Measurements from ENCODE around the gene SLC38A11. TPM values are rescaled to one million over a fixed set of nuclear protein-coding genes. Genes with fewer than 3 reads are reported as not detected.

Gene SLC38A11
- total and polyA plus RNA-seq, 4 donors = 0.63 to 1.4 (median 1.1) TPM; not detected in 1

DNA sequence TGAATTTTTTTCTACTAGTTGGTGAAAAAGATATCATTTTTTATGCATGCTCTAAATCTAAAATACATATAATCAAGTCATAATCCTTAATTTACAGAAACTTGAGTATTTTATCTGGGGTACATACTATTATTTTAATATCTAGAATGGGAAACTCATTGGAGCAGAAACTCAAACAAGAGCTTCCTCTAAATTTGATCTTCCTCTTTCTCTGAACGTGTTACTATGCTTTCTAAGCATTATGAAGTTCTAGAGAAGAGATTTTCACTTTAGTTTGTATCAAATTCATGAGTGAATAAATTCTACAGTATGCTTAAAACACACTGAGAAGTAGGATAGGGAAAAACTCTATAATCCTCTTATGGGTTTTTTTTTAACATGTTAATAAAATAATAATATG is 20.6 kb upstream of the SLC38A11 start:
- Histone ChIP-seq H3K27me3 (ENCODE audit: control insufficient read depth in 1 of 2, insufficient read depth in 2 of 2, low read length in 1 of 2) (no peaks in the 10 kb centered on the region), H3K9me3 (ENCODE audit: control insufficient read depth, low read length) (no peaks in the 10 kb centered on the region), H3K4me1 (ENCODE audit: control insufficient read depth in 1 of 2, insufficient read depth in 2 of 2, low read length in 2 of 2) (no peaks in the 10 kb centered on the region), H3K27ac (ENCODE audit: low read depth in 1 of 2, low read length in 2 of 2) (no peak overlapping the region), H3K36me3 (ENCODE audit: control insufficient read depth in 1 of 2, insufficient read depth in 2 of 2, low read length in 1 of 2) (no peaks in the 10 kb centered on the region), H3K4me3 (ENCODE audit: low read length in 2 of 2) (no peak overlapping the region)
- DNase-seq (no peak), ATAC-seq (ENCODE audit: low FRiP score) (no peak)
- intact Hi-C loops (cut with DNase I) = no loop called here
- WGBS, 2 donors = 58 to 71% methylated on average over 1 of the region's 1 CpG

DNA sequence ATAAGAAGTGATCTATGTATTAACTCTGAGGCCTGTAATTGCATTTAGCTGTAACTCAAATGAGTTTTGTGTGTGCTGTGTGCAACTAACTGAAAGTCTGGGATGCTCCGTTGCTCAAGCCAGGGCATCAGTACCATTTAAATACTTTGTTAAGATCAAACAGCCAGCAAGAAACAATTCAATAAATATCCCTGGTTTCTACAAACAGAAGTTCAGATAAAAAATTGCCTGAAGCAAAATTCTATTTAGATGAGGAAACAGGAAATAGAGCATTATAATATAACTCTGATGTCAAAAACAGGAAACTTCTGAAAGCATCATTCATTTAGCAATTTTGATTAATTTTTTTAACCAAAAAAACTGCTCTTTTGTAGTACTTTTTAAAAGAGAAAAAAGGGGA is 18.9 kb upstream of the SLC38A11 start:
- Histone ChIP-seq H3K27me3 (ENCODE audit: control insufficient read depth in 1 of 2, insufficient read depth in 2 of 2, low read length in 1 of 2) (no peaks in the 10 kb centered on the region), H3K9me3 (ENCODE audit: control insufficient read depth, low read length) (no peaks in the 10 kb centered on the region), H3K36me3 (ENCODE audit: control insufficient read depth in 1 of 2, insufficient read depth in 2 of 2, low read length in 1 of 2) (no peaks in the 10 kb centered on the region), H3K27ac (ENCODE audit: low read depth in 1 of 2, low read length in 2 of 2) (no peak overlapping the region), H3K4me3 (ENCODE audit: low read length in 2 of 2) (no peak overlapping the region), H3K4me1 (ENCODE audit: control insufficient read depth in 1 of 2, insufficient read depth in 2 of 2, low read length in 2 of 2) (no peaks in the 10 kb centered on the region)
- intact Hi-C loops (cut with DNase I) = no loop called here
- ATAC-seq (ENCODE audit: low FRiP score) = no peak
- DNase-seq = no peak
- WGBS, 2 donors = 83 to 93% methylated on average over 1 of the region's 1 CpG

- no peak overlapping the region for H3K4me3 ChIP-seq (ENCODE audit: low read length in 2 of 2)
- H3K4me1 ChIP-seq (ENCODE audit: control insufficient read depth in 1 of 2, insufficient read depth in 2 of 2, low read length in 2 of 2) = no peaks in the 10 kb centered on the region
- no peak for ATAC-seq (ENCODE audit: low FRiP score)
- no peak for DNase-seq
- H3K27ac ChIP-seq (ENCODE audit: low read depth in 1 of 2, low read length in 2 of 2) = no peak overlapping the region
- no peaks in the 10 kb centered on the region for H3K27me3 ChIP-seq (ENCODE audit: control insufficient read depth in 1 of 2, insufficient read depth in 2 of 2, low read length in 1 of 2)
- WGBS, 2 donors = 89 to 90% methylated on average over 4 of the region's 4 CpGs
- intact Hi-C loops (cut with DNase I) = no loop called here
- H3K9me3 ChIP-seq (ENCODE audit: control insufficient read depth, low read length) = no peaks in the 10 kb centered on the region
- H3K36me3 ChIP-seq (ENCODE audit: control insufficient read depth in 1 of 2, insufficient read depth in 2 of 2, low read length in 1 of 2) = no peaks in the 10 kb centered on the region
Measured at GRCh38 chr2:164972216-164972615, 16.9 kb upstream of the SLC38A11 start.

GRCh38 chr2:164969909-164970690 is 14.8 kb upstream of the SLC38A11 start:
- ATAC-seq (ENCODE audit: low FRiP score) (no peak), DNase-seq (no peak)
- no peaks in the 10 kb centered on the region for H3K27me3 ChIP-seq (ENCODE audit: control insufficient read depth in 1 of 2, insufficient read depth in 2 of 2, low read length in 1 of 2)
- H3K36me3 ChIP-seq (ENCODE audit: control insufficient read depth in 1 of 2, insufficient read depth in 2 of 2, low read length in 1 of 2) = no peaks in the 10 kb centered on the region
- WGBS, 2 donors = 70 to 77% methylated on average over 2 of the region's 2 CpGs
- H3K9me3 ChIP-seq (ENCODE audit: control insufficient read depth, low read length) = no peaks in the 10 kb centered on the region
- H3K4me1 ChIP-seq (ENCODE audit: control insufficient read depth in 1 of 2, insufficient read depth in 2 of 2, low read length in 2 of 2) = no peaks in the 10 kb centered on the region
- intact Hi-C loops (cut with DNase I) = no loop called here
- H3K4me3 ChIP-seq (ENCODE audit: low read length in 2 of 2) = no peak overlapping the region
- no peak overlapping the region for H3K27ac ChIP-seq (ENCODE audit: low read depth in 1 of 2, low read length in 2 of 2)

DNA sequence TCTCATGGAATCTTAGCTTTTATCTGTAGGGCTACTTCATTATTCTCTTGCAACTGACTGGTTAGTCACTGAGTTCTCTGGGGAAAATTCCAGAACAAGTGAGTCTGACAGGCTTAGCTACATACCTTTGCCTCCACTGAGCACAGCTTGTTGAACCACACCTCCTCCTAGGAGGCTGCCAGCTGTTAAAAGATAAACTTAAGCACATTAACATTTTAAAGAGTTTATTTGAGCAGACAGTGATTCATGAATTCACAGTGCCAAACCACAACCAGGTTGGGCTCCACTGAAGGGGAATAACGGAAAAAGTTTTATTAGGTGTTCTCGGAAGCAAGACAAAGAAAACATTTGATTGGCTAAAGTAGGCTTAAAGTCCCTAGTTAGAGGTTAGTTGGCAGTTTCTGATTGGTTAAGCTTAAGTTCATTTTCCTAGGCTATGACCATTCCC is 12.5 kb upstream of the SLC38A11 start:
- 23 to 27% methylated on average over 2 of the region's 2 CpGs for WGBS, 2 donors
- no peaks in the 10 kb centered on the region for H3K27me3 ChIP-seq (ENCODE audit: control insufficient read depth in 1 of 2, insufficient read depth in 2 of 2, low read length in 1 of 2)
- DNase-seq = peak in 1 of 2 donors; percentile 52
- no peaks in the 10 kb centered on the region for H3K36me3 ChIP-seq (ENCODE audit: control insufficient read depth in 1 of 2, insufficient read depth in 2 of 2, low read length in 1 of 2)
- H3K4me1 ChIP-seq (ENCODE audit: control insufficient read depth in 1 of 2, insufficient read depth in 2 of 2, low read length in 2 of 2) = no peaks in the 10 kb centered on the region
- ATAC-seq (ENCODE audit: low FRiP score) = no peak
- intact Hi-C loops (cut with DNase I) = no loop called here
- no peak overlapping the region for H3K4me3 ChIP-seq (ENCODE audit: low read length in 2 of 2)
- H3K27ac ChIP-seq (ENCODE audit: low read depth in 1 of 2, low read length in 2 of 2) = peak overlapping the region in 1 of 2 donors; percentile 38
- H3K9me3 ChIP-seq (ENCODE audit: control insufficient read depth, low read length) = no peaks in the 10 kb centered on the region

GRCh38 chr2:164967361-164967760 is 12.0 kb upstream of the SLC38A11 start:
- Histone ChIP-seq H3K4me3 (ENCODE audit: low read length in 2 of 2) (no peak overlapping the region), H3K27me3 (ENCODE audit: control insufficient read depth in 1 of 2, insufficient read depth in 2 of 2, low read length in 1 of 2) (no peaks in the 10 kb centered on the region), H3K36me3 (ENCODE audit: control insufficient read depth in 1 of 2, insufficient read depth in 2 of 2, low read length in 1 of 2) (no peaks in the 10 kb centered on the region), H3K9me3 (ENCODE audit: control insufficient read depth, low read length) (no peaks in the 10 kb centered on the region), H3K27ac (ENCODE audit: low read depth in 1 of 2, low read length in 2 of 2) (no peak overlapping the region), H3K4me1 (ENCODE audit: control insufficient read depth in 1 of 2, insufficient read depth in 2 of 2, low read length in 2 of 2) (no peaks in the 10 kb centered on the region)
- ATAC-seq (ENCODE audit: low FRiP score) (no peak), DNase-seq (no peak)
- WGBS, 2 donors = 95 to 98% methylated on average over 2 of the region's 2 CpGs
- intact Hi-C loops (cut with DNase I) = no loop called here

- intact Hi-C loops (cut with DNase I) = no loop called here
- no peaks in the 10 kb centered on the region for H3K27me3 ChIP-seq (ENCODE audit: control insufficient read depth in 1 of 2, insufficient read depth in 2 of 2, low read length in 1 of 2)
Measured at GRCh38 chr2:164964700-164965099, 9.4 kb upstream of the SLC38A11 start.

DNA sequence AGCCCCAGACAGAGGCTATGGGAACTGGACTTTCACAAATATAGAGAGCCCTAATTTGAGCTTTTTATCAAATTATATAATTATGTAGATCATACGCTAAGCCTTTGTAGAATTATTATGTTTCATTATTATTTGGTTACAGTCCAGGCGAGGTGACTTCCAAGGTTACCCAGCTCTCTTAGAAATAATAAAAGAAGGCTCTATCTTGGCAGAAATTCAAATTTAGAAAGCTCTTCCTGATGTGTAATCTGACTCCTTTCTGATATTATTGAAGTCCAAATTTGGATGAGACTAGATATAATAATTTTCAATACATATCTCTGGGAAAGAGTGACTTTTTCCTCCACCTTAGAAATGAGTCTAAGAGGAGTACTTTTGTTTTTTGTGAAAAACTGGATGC is 4.8 kb upstream of the SLC38A11 start:
- H3K27me3 ChIP-seq (ENCODE audit: control insufficient read depth in 1 of 2, insufficient read depth in 2 of 2, low read length in 1 of 2) = no peaks in the 10 kb centered on the region
- no peaks in the 10 kb centered on the region for H3K4me1 ChIP-seq (ENCODE audit: control insufficient read depth in 1 of 2, insufficient read depth in 2 of 2, low read length in 2 of 2)
- 91 to 94% methylated on average over 2 of the region's 2 CpGs for WGBS, 2 donors

More at GRCh38 chr2:164964700-164965099, 9.4 kb upstream of the SLC38A11 start:
- no peaks in the 10 kb centered on the region for H3K4me1 ChIP-seq (ENCODE audit: control insufficient read depth in 1 of 2, insufficient read depth in 2 of 2, low read length in 2 of 2)
- no peak overlapping the region for H3K27ac ChIP-seq (ENCODE audit: low read depth in 1 of 2, low read length in 2 of 2)
- DNase-seq (no peak), ATAC-seq (ENCODE audit: low FRiP score) (no peak)
- WGBS, 2 donors = 90 to 91% methylated on average over 1 of the region's 1 CpG
- no peak overlapping the region for H3K4me3 ChIP-seq (ENCODE audit: low read length in 2 of 2)
- no peaks in the 10 kb centered on the region for H3K9me3 ChIP-seq (ENCODE audit: control insufficient read depth, low read length)
- H3K36me3 ChIP-seq (ENCODE audit: control insufficient read depth in 1 of 2, insufficient read depth in 2 of 2, low read length in 1 of 2) = no peaks in the 10 kb centered on the region

DNA sequence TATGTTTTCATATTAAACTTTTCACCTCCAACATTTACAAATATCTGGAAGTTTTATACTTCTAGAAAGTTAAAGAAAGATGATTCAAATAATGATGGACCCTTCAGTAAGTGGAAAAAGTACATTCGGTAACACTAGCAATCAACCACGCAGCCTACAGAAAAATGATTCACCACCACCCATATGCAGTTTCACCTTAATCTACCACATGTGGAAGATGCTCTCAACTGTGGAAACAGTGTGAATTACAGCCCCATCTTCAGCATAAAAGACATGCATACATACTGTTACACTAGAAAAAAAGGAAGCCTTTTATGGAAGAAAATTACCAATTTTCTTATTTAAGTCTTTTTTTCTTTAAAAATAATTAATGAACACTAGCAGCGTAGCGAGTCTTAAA is 1.1 kb downstream of the SLC38A11 start:
- no peak overlapping the region for H3K4me3 ChIP-seq (ENCODE audit: low read length in 2 of 2)
- H3K4me1 ChIP-seq (ENCODE audit: control insufficient read depth in 1 of 2, insufficient read depth in 2 of 2, low read length in 2 of 2) = no peaks in the 10 kb centered on the region
- H3K27me3 ChIP-seq (ENCODE audit: control insufficient read depth in 1 of 2, insufficient read depth in 2 of 2, low read length in 1 of 2) = no peaks in the 10 kb centered on the region
- H3K27ac ChIP-seq (ENCODE audit: low read depth in 1 of 2, low read length in 2 of 2) = no peak overlapping the region
- H3K36me3 ChIP-seq (ENCODE audit: control insufficient read depth in 1 of 2, insufficient read depth in 2 of 2, low read length in 1 of 2) = no peaks in the 10 kb centered on the region
- WGBS, 2 donors = 92 to 98% methylated on average over 4 of the region's 4 CpGs
- intact Hi-C loops (cut with DNase I) = no loop called here
- DNase-seq (no peak), ATAC-seq (ENCODE audit: low FRiP score) (no peak)
- no peaks in the 10 kb centered on the region for H3K9me3 ChIP-seq (ENCODE audit: control insufficient read depth, low read length)

More for the DNA sequence above, 4.8 kb upstream of the SLC38A11 start:
- no peak overlapping the region for H3K4me3 ChIP-seq (ENCODE audit: low read length in 2 of 2)
- ATAC-seq (ENCODE audit: low FRiP score) (no peak), DNase-seq (no peak)
- H3K9me3 ChIP-seq (ENCODE audit: control insufficient read depth, low read length) = no peaks in the 10 kb centered on the region
- H3K36me3 ChIP-seq (ENCODE audit: control insufficient read depth in 1 of 2, insufficient read depth in 2 of 2, low read length in 1 of 2) = no peaks in the 10 kb centered on the region
- H3K27ac ChIP-seq (ENCODE audit: low read depth in 1 of 2, low read length in 2 of 2) = no peak overlapping the region
- intact Hi-C loops (cut with DNase I) = no loop called here
